ENCODE results near the gene ZBTB7C. TPM values are rescaled to one million over a fixed set of nuclear protein-coding genes. Genes with fewer than 3 reads are reported as not detected.

The ZBTB7C gene
- total RNA-seq, 1 experiment from 2014 or later: 0.33 TPM

DNA sequence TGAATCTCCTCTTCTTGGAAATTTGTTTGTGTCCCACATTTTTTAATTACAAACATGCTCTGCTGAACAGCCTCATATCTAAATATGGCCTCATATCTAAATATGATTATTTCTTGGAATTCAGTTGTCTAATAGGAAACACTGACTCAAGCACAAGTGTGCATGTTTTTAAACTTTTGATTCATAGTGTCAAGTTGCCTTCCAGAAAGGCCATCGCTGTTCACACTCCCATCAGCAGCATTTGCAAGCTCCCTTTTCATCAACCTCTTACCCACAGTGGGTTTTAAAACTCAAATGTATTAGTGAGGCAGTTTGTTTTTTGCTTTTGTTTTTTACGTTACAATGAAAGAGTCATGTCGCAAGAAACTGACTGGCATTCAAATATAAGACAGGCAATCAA is 413.5 kb downstream of the ZBTB7C start:
- Mint-ChIP-seq H3K4me3 (no peak overlapping the region), H3K36me3 (ENCODE audit: insufficient read depth in 1 of 3, low read depth in 3 of 3) (peaks cover 0 to 7% (median 0%) of the 10 kb centered on the region in 3 experiments; a peak in 1 of 7 replicates), H3K27ac (no peak overlapping the region), H3K9me3 (peaks cover 8 to 12% of the 10 kb centered on the region in 2 experiments), H3K4me1 (peaks cover 27 to 48% of the 10 kb centered on the region in 2 experiments), H3K27me3 (ENCODE audit: low read depth) (peaks cover 2% of the 10 kb centered on the region; the same call in 1 of the 2 replicates)
- Histone ChIP-seq H2BK5ac (ENCODE audit: insufficient read length, low read length) (no peak overlapping the region), H3K23ac (ENCODE audit: insufficient read length, low read depth, low read length) (no peak overlapping the region), H3K56ac (ENCODE audit: insufficient read length, low read depth, low read length) (no peak overlapping the region), H3K4me1 (ENCODE audit: insufficient read depth, low read length) (no peaks in the 10 kb centered on the region; the same call in 1 of the 2 replicates), H3K4ac (ENCODE audit: low read depth, low read length) (no peak overlapping the region), H3K23me2 (ENCODE audit: insufficient read length, low read depth, low read length, poor library complexity, severe bottlenecking) (no peaks in the 10 kb centered on the region), H4K5ac (ENCODE audit: insufficient read length, low read depth, low read length) (no peak overlapping the region), H2AK5ac (ENCODE audit: insufficient read length, low read length) (no peak overlapping the region), H3K4me2 (ENCODE audit: insufficient read depth, insufficient read length, low read length) (no peak overlapping the region), H3K9ac (ENCODE audit: extremely low read depth, insufficient read length, low read length) (no peak overlapping the region), H2BK120ac (ENCODE audit: low read depth, low read length, poor library complexity, severe bottlenecking) (no peak overlapping the region), H3K14ac (ENCODE audit: insufficient read depth, low read length) (no peak overlapping the region), H4K91ac (ENCODE audit: insufficient read length, low read depth, low read length) (no peak overlapping the region), H3K9me3 (ENCODE audit: control insufficient read depth, low read depth, low read length) (peaks cover 5% of the 10 kb centered on the region), H4K20me1 (ENCODE audit: control insufficient read depth, insufficient read depth, insufficient read length) (no peaks in the 10 kb centered on the region), H2BK15ac (ENCODE audit: low read depth, low read length) (no peak overlapping the region), H3K27ac (ENCODE audit: insufficient read length, low read depth, low read length) (no peak overlapping the region), H2BK12ac (ENCODE audit: insufficient read length, low read depth, low read length) (no peak overlapping the region), H2AFZ (ENCODE audit: low read length) (no peak overlapping the region), H3T11ph (ENCODE audit: low read length) (no peak overlapping the region), H4K8ac (replicated peaks; ENCODE audit: insufficient read length, low read depth, low read length) (no peak overlapping the region), H2BK20ac (ENCODE audit: low read depth, low read length, poor library complexity, severe bottlenecking) (no peak overlapping the region), H3K27me3 (ENCODE audit: insufficient read depth, low read length) (no peaks in the 10 kb centered on the region), H3K79me1 (ENCODE audit: insufficient read depth, low read depth, low read length, poor library complexity, severe bottlenecking) (no peaks in the 10 kb centered on the region), H3K79me2 (ENCODE audit: insufficient read depth, low read length) (no peaks in the 10 kb centered on the region), H3K18ac (ENCODE audit: insufficient read length, low read depth, low read length) (no peak overlapping the region)
- no CpG with 5 or more reads among the region's 3 CpGs for WGBS (ENCODE audit: extremely low coverage, insufficient read length, low lambda C conversion rate)
- TF ChIP-seq, protein P1, sequence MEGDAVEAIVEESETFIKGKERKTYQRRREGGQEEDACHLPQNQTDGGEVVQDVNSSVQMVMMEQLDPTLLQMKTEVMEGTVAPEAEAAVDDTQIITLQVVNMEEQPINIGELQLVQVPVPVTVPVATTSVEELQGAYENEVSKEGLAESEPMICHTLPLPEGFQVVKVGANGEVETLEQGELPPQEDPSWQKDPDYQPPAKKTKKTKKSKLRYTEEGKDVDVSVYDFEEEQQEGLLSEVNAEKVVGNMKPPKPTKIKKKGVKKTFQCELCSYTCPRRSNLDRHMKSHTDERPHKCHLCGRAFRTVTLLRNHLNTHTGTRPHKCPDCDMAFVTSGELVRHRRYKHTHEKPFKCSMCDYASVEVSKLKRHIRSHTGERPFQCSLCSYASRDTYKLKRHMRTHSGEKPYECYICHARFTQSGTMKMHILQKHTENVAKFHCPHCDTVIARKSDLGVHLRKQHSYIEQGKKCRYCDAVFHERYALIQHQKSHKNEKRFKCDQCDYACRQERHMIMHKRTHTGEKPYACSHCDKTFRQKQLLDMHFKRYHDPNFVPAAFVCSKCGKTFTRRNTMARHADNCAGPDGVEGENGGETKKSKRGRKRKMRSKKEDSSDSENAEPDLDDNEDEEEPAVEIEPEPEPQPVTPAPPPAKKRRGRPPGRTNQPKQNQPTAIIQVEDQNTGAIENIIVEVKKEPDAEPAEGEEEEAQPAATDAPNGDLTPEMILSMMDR (conservative IDR thresholded peaks at IDR 0.05): no peak
- no peak for DNase-seq

Data from H9 (cell line).